GM19397 (cell line): ENCODE measurements around the gene AKR1C1.
"Not testable (repeated sequence)": the region's sequence is repeated elsewhere in the genome, so short reads cannot be mapped to it uniquely, and the experiment has no call there.

Experiments
- ATAC-seq: cut with Tn5 transposase; IDR thresholded peaks from one replicate; pipeline ENCODE4 v1.9.1; 2021; ENCODE audit warnings: mild to moderate bottlenecking, moderate library complexity; ENCODE audit not compliant: unreplicated experiment

The AKR1C1 gene

GRCh38 chr10:4962876-4963814, at the start of gene AKR1C1:
AKR1C1 (plus strand) TSS chr10:4963415; CDS start chr10:4963445, 30 bp downstream.
- not testable (repeated sequence) for ATAC-seq

GRCh38 chr10:4914213-4914850, 48.9 kb upstream of the AKR1C1 start:
- ATAC-seq: no peak

DNA sequence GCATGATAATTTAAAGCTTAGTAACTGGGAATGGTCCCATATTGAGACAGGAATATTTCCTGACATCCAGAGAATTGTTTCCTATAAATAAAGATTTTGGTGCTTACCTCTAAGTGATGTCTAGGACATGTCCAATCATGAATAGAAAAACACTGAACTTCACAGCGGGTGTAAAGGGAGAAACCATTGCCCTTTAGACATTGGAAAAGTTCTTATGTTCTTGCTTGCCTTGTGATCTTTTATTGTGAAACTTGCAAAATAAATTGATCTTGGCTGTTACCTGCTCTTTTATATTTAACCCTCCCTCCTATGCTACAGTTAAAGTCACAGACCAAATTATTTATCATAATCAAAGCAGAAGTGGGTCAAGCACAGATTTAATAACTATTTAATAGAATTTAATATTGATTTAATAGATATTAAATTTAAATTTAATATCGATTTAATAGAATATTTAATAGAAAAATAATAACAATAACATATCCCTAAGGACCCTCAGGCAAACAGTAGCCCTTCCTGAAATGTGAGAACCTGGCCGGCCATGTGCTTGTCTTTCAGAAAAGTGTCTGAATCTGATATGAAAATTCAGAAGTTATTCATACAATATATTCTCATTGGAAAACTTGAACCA, 47.0 kb upstream of the AKR1C1 start:
- ATAC-seq: no peak

- ATAC-seq: no peak
Measured at GRCh38 chr10:4918236-4918635, 45.0 kb upstream of the AKR1C1 start.

- not testable (repeated sequence) for ATAC-seq
Measured at GRCh38 chr10:4924482-4924881, 38.7 kb upstream of the AKR1C1 start.

DNA sequence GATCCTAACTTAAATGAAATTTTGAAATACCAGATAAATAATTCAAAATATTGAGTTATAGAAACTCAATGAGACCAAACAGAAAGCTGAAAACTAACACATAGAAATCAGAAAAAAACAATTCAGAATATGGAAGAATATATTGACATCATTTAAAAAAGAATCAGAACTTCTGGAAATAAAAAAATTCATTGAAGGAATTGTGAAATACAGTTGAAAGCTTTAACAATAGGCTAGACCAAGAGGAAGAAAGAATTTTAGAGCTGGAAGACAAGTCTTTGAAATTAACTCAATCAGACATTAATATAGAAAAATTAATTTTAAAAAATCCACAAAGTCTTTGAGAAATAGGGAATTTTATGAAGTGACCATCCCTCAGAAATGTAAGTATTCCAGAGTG, 36.8 kb upstream of the AKR1C1 start:
- no peak for ATAC-seq

- ATAC-seq: no peak
Measured at GRCh38 chr10:4931587-4931986, 31.6 kb upstream of the AKR1C1 start.

DNA sequence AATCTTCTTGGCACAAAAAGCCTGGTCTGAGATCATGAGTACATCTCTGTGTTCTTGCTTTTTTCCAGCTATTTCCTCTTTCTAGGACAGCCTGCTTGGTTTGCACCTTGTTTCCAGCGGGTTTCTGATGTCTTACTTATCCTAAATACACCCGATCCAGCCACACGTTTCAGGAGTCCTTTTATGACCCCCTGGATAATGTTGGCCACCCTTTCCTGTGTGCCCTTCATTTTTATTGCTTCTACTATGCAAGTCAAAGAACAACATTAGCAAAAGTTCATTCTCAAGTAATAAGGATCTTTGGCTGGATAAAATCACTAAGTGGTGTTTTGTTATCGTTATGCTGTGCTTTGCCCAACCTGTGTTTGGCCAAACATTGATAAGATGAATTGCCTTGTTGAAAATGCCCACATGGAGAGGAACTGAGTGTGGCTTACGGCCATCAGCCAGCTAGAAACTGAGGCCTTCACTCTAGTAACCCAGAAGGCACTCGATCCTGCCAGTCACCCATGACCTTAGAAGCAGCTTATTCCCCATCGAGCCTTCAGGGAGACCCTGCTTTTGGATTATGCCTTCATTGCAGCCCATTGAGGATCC, 28.7 kb upstream of the AKR1C1 start:
- no peak for ATAC-seq

DNA sequence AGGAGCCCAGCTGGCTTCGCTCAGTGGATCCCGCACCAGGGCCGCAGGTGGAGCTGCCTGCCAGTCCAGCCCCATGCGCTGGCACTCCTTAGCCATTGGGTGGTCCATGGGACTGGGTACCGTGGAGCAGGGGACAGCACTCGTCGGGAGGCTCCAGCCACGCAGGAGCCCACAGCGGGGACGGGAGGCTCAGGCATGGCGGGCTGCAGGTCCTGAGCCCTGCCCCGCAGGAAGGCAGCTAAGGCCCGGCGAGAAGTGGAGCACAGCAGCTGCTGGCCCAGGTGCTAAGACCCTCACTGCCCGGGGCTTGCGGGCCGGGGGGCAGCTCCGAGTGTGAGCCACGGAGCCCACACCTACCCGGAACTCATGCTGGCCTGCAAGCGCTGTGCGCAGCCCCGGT, 25.9 kb upstream of the AKR1C1 start:
- ATAC-seq: no peak

DNA sequence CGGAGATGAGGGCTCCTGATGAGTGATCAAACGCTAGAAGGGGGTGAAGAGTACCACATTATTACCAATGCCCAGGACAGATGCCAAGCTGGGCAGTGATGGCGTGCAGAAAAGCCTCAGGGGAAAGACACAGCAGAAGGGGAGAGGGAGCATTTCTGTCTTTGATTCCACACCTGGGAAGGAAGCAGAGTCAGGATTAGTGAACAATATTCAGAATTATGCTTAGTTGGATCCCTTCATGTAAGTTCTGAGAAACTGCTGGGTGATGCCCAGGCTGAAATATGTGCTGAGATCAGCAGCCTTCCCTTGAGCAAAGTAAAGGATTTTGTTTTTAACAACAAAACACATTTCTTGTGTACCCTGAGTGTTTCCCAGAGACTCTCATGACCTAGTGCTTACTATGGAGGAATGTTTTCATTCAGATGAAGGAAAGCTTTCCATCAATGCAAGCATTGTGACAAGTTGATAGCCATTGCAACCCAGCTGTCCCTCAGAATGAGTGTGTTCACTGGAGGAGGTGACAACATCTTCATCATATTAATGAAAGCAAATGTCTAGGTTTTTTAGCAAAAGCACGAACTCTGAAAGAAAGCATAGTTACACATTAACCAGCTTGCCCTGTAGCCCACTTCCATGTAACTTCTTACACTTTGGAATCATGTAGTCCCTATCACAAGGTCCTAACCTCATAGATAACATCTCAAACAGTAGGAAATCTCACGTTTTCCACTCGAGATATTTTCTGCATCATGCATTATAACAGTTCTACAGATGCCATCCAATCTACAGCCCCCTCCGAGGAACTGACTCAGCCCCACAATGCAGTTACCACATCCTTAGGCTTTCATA, 23.8 kb upstream of the AKR1C1 start:
- ATAC-seq: no peak

GRCh38 chr10:4940073-4940428, 23.2 kb upstream of the AKR1C1 start:
- not testable (repeated sequence) for ATAC-seq

- not testable (repeated sequence) for ATAC-seq
Measured at GRCh38 chr10:4940909-4941308, 22.3 kb upstream of the AKR1C1 start.

GRCh38 chr10:4941540-4942330, 21.5 kb upstream of the AKR1C1 start:
- no peak for ATAC-seq

DNA sequence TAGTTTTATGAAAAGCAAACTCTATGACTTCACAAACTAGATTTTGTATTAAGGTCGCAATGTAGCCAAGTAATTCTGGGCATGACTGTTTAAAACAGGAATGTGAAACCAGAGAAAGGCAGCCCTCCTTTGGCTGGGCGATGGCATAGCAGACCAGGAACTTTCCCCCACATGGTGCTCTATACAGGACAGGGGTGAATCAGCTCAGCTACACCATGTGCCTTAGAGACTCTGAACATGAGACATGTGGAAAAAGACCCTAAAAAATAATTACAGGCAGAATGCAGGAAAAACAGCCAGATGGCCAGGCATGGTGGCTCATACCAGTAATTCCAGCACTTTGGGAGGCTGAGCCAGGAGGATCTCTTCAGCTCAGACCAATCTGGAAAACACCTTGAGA, 20.3 kb upstream of the AKR1C1 start:
- not testable (repeated sequence) for ATAC-seq

DNA sequence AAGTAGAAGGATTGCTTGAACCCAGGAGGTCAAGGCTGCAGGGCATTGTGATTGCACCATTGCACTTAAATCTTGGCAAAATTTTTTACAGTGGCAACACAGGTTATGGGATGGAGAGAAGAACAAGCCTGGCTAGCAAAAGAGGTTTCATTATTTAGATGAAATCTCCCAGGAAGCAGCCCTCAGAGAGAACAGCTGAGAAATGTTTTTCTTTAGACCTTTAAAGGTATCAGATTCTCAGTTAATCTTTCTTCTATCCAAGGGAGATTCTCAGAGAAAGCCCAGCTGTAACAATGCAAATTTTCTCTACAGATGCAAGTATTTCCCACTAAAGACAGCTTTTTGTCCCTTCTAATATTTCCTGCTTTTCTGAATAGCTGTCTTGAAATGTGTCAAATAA, 19.8 kb upstream of the AKR1C1 start:
- not testable (repeated sequence) for ATAC-seq

GRCh38 chr10:4943821-4944220, 19.4 kb upstream of the AKR1C1 start:
- ATAC-seq: no peak

DNA sequence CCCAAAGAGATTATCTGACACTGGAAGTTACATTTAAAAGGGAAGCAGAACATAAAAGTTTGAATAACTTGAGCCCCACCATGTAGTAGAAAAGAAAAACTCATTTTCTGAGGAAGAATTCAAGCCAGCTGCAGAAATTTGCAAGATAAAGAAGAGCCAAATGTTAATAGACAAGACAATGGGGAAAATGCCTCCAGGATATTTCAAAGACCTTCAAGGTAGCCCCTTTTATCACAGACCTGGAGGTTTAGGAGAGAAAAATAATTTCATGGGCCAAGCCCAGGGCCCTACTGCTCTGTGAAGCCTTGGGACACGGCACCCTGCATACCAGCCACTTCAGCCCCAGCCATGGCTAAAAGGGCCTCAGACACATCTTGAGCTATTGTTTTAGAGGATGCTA, 18.4 kb upstream of the AKR1C1 start:
- no peak for ATAC-seq

DNA sequence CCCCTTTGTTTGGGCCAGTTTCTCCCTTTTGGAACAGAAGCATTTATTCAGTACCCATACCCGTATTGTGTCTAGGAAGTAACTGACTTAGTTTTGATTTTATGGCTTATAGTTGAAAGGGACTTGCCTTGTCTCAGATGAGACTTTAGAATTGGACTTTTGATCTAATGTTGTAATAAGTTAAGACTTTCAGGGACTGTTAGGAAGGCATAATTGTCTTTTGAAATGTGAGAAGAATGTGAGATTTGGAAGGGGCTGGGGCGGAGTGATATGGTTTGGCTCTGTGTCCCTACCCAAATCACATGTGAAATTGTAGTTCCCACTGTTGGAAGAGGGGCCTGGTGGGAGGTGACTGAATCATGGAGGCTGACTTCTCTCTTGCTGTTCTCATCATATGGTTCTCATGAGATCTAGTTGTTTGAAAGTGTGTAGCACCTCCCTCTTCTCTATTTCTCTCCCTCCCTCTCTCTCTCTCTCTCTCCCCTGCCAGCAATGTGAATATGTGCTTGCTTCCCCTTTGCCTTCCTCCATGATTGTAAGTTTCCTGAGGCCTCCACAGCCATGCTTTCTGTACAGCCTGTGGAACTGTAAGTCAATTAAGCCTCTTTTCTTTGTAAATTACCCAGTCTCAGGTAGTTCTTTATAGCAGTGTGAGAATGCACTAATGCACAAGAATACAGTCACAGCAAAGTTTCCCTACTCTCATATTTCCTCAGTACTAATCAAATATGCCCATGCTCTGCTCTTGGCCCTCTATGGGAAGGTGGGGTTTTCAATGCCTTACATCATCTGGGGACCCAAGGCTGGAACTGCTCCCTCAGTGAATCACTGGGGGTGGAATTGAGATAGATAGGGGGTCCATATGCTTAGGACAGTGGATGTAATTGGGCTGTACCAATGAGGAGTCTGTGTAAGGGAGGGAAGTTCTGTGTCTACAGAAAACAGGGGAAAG, 17.2 kb upstream of the AKR1C1 start:
- ATAC-seq: no peak
